Skeletal muscle tissue (tissue), 4 donors: ENCODE data around the gene STK10. TPM values are rescaled to one million over a fixed set of nuclear protein-coding genes. Genes with fewer than 3 reads are reported as not detected.

Experiments used
- H3K27ac ChIP-seq: one replicate; pipeline ENCODE4 v1.7.0; 2013; ENCODE audit warnings: mild to moderate bottlenecking, low read depth, low read length, inconsistent platforms
- H3K27me3 ChIP-seq, 3 donors: one replicate each; pipeline ENCODE4 v1.7.0; 2013; ENCODE audit warnings: low read length in 3 of 3; ENCODE audit not compliant: control insufficient read depth in 3 of 3, insufficient read depth in 3 of 3
- H3K36me3 ChIP-seq, 3 donors: one replicate each; pipeline ENCODE4 v1.7.0; 2013; ENCODE audit warnings: low read length in 3 of 3; ENCODE audit not compliant: control insufficient read depth in 3 of 3, insufficient read depth in 3 of 3
- H3K4me1 ChIP-seq, 3 donors: one replicate each; pipeline ENCODE4 v1.7.0; 2013; ENCODE audit warnings: low read length in 3 of 3, mild to moderate bottlenecking in 3 of 3; ENCODE audit not compliant: control insufficient read depth in 3 of 3, insufficient read depth in 3 of 3
- H3K4me3 ChIP-seq, 3 donors: one replicate each; pipeline ENCODE4 v1.7.0; 2013; ENCODE audit warnings: low read length in 3 of 3
- H3K9ac ChIP-seq, 3 donors: one replicate each; pipeline ENCODE4 v1.7.0; 2013; ENCODE audit warnings: low read length in 3 of 3, mild to moderate bottlenecking in 3 of 3, moderate library complexity in 2 of 3, low read depth in 1 of 3
- H3K9me3 ChIP-seq, 3 donors: one replicate each; pipeline ENCODE4 v1.7.0; 2013; ENCODE audit warnings: low read length in 3 of 3; ENCODE audit not compliant: control insufficient read depth in 3 of 3
- total RNA-seq: library from RNA; depleted of rRNA; stranded (reverse); fragments of >200 nt; gene quantifications from one replicate; pipeline ENCODE4 v1.2.3, GENCODE V29; 2014
- donor health status: Osteomylitis.

Gene STK10
- total RNA-seq, 1 donor from 2014 or later: 12.0 TPM

DNA sequence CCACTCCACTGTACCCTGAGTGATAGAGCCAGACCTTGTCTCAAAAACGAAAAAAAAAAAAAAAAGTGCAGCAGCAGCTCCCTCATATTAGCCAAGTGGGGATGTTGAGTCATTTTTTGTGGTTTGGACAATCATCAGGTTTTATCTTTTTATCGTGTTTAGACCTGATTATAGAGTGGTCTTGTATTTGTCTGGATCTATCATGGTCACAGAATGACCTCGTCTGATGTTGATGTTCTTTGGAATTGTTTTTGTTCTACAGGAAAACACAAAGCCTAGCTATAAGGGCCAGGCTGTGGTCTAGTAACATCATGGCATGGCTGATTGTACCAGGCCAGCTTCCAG lies 179.9 kb downstream of the STK10 start:
- no peak overlapping the region for H3K27ac ChIP-seq
- peaks cover 13 to 33% (median 28%) of the 10 kb centered on the region in 3 donors for H3K4me1 ChIP-seq
- no peaks in the 10 kb centered on the region for H3K36me3 ChIP-seq
- no peak overlapping the region for H3K4me3 ChIP-seq
- no peak overlapping the region for H3K9ac ChIP-seq
- H3K9me3 ChIP-seq: no peaks in the 10 kb centered on the region
- no peaks in the 10 kb centered on the region for H3K27me3 ChIP-seq

GRCh38 chr5:172007175-172008110 lies 180.6 kb downstream of the STK10 start:
- Histone ChIP-seq H3K27ac (peak overlapping the region; percentile 98), H3K36me3 (no peaks in the 10 kb centered on the region), H3K4me3 (peak overlapping the region; percentile 99), H3K9ac (peak overlapping the region; percentile 97 to 98 (median 98)), H3K27me3 (no peaks in the 10 kb centered on the region), H3K9me3 (no peaks in the 10 kb centered on the region), H3K4me1 (peaks cover 13 to 33% (median 28%) of the 10 kb centered on the region in 3 donors)

DNA sequence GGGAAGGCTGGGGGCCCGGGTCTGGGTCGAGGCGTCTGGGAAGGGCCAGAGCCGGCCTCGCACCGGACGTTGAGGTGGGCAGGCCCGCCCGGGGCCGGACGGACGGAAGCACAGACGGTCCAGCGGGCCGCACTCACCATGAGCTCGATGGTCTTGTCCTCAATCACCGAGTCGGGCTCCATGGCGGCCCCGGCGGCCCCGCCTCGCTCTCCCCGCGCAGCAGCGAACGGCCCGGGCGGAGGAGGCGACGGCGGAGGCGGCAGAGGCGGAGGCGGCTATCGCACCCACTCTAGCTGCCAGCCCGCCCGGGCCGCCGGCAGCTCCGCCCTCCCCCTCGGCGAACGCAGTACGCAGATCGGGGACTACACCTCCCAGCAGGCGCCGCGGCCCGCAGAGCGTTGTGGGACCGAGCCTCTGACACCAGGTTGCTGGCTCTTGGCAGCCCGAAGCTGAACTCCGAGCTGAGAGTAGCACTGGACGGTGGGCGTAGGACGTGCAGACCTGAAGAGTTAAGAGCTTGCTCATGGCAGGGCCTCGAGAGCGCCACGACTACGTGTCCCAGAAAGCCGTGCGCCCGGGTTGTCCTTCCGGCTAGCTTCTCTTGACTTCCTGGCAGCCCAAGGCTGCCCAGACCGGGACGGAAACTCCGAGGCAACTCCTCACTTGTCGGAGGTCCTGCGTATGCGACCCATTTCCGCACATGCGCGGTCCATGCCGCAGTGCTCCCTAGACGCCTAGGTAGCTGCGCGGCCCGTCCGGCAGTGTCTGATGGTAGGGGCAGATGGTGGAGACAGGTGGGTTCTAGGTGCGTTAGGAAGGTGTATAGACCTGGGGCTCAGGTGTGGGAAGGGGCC lies 181.5 kb downstream of the STK10 start, which contains the start of gene FBXW11:
FBXW11 (minus strand) TSS at position 318 of the 854 bp plus-strand sequence; CDS start at position 182, 136 bp downstream.
- Histone ChIP-seq H3K27ac (peak within 1 kb of the TSS; percentile 98), H3K36me3 (peaks cover 0 to 2% (median 0%) of the 10 kb centered on the region in 3 donors), H3K9me3 (no peaks in the 10 kb centered on the region), H3K9ac (peak within 1 kb of the TSS; percentile 97 to 98 (median 98)), H3K4me1 (peaks cover 13 to 39% (median 28%) of the 10 kb centered on the region in 3 donors), H3K27me3 (no peaks in the 10 kb centered on the region), H3K4me3 (peak within 1 kb of the TSS; percentile 99)

DNA sequence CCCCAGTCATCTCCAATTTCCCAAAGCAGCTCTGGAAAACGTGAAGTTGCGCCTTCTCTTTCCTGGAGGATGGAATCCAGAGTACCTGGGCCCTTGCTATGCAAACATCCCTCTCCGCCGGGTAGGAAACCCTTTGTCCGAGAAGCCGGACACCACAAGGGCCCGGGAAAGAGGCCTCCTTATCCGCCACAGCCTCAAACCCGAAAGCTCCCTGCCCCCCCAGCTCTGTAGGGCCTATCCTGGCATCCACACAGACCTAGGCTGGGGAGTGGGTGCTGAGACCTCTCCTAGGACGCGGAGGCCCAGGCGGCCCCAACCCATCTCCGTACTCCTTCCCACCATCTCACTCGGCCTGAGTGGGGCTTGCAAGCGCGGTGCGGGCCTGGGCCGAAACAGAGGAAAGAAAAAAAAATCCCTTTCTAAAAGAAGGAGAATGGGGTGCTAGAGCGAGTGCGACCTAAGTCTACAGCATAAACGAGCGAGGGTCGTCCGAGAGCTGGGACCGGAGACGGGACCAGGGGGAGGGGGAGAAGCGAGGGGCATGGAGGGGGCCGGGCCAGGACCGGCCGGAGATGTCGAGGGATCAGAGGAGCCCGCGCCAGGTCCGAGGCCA lies 182.2 kb downstream of the STK10 start:
- H3K27ac ChIP-seq: peak overlapping the region; percentile 98
- H3K36me3 ChIP-seq: peaks cover 0 to 2% (median 0%) of the 10 kb centered on the region in 3 donors
- H3K9ac ChIP-seq: peak overlapping the region; percentile 97 to 98 (median 98)
- H3K4me3 ChIP-seq: peak overlapping the region; percentile 99
- H3K27me3 ChIP-seq: no peaks in the 10 kb centered on the region
- H3K4me1 ChIP-seq: peaks cover 13 to 39% (median 30%) of the 10 kb centered on the region in 3 donors
- H3K9me3 ChIP-seq: no peaks in the 10 kb centered on the region

GRCh38 chr5:172004824-172005237 lies 183.2 kb downstream of the STK10 start:
- Histone ChIP-seq H3K4me3 (peak overlapping the region in 2 of 3 donors; percentile 99), H3K9ac (peak overlapping the region; percentile 97 to 98 (median 98)), H3K4me1 (peaks cover 13 to 39% (median 34%) of the 10 kb centered on the region in 3 donors), H3K27me3 (no peaks in the 10 kb centered on the region), H3K36me3 (peaks cover 0 to 2% (median 0%) of the 10 kb centered on the region in 3 donors), H3K27ac (peak overlapping the region; percentile 98), H3K9me3 (no peaks in the 10 kb centered on the region)

GRCh38 chr5:172003746-172004145 lies 184.3 kb downstream of the STK10 start:
- Histone ChIP-seq H3K4me3 (no peak overlapping the region), H3K27ac (no peak overlapping the region), H3K36me3 (peaks cover 0 to 2% (median 0%) of the 10 kb centered on the region in 3 donors), H3K9me3 (no peaks in the 10 kb centered on the region), H3K27me3 (no peaks in the 10 kb centered on the region), H3K4me1 (peaks cover 13 to 39% (median 34%) of the 10 kb centered on the region in 3 donors), H3K9ac (peak overlapping the region in 2 of 3 donors; percentile 16 to 35)

GRCh38 chr5:172002840-172003512 lies 185.0 kb downstream of the STK10 start:
- H3K27me3 ChIP-seq: no peaks in the 10 kb centered on the region
- peaks cover 0 to 2% (median 0%) of the 10 kb centered on the region in 3 donors for H3K36me3 ChIP-seq
- H3K4me1 ChIP-seq: peaks cover 13 to 34% (median 34%) of the 10 kb centered on the region in 3 donors
- H3K27ac ChIP-seq: no peak overlapping the region
- peak overlapping the region in 1 of 3 donors; percentile 16 for H3K9ac ChIP-seq
- no peak overlapping the region for H3K4me3 ChIP-seq
- no peaks in the 10 kb centered on the region for H3K9me3 ChIP-seq

GRCh38 chr5:172002310-172002709 lies 185.7 kb downstream of the STK10 start:
- peaks cover 0 to 2% (median 0%) of the 10 kb centered on the region in 3 donors for H3K36me3 ChIP-seq
- H3K27ac ChIP-seq: no peak overlapping the region
- no peaks in the 10 kb centered on the region for H3K9me3 ChIP-seq
- H3K4me1 ChIP-seq: peaks cover 9 to 27% (median 27%) of the 10 kb centered on the region in 3 donors
- H3K27me3 ChIP-seq: no peaks in the 10 kb centered on the region
- no peak overlapping the region for H3K9ac ChIP-seq
- H3K4me3 ChIP-seq: no peak overlapping the region

DNA sequence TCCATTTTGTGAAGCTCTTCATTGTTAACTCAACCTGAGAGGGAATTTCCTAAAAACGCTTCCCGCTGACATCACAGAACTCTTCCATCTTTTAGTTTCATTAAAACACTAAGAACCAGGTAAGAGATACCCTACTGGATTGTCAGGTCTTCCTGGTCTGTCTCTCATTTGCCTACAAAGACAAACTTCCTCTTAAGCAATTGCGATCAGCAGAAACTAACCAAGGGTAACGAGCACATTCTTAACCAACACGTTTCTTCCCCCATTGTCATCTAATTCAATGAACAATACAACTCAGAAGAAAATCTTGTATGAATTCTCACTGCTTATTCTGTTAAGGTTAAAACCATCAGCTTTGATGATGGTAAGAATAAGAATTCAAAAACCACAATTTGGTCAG lies 188.1 kb downstream of the STK10 start:
- Histone ChIP-seq H3K9me3 (no peaks in the 10 kb centered on the region), H3K36me3 (peaks cover 0 to 2% (median 0%) of the 10 kb centered on the region in 3 donors), H3K9ac (no peak overlapping the region), H3K27ac (no peak overlapping the region), H3K4me1 (peaks cover 6 to 17% (median 17%) of the 10 kb centered on the region in 3 donors), H3K27me3 (no peaks in the 10 kb centered on the region), H3K4me3 (no peak overlapping the region)
